ENCODE data around the gene CHMP2B.

CHMP2B gene

GRCh38 chr3:87186608-87187159, 40.4 kb upstream of the CHMP2B start:
- Histone ChIP-seq H3K4me3 (ENCODE audit: low read length in 2 of 2) (no peak overlapping the region), H3K14ac (ENCODE audit: low read length) (no peak overlapping the region), H4K91ac (ENCODE audit: low read depth, low read length, poor library complexity) (no peak overlapping the region), H2BK15ac (ENCODE audit: low read length) (no peak overlapping the region), H3K27me3 (ENCODE audit: control insufficient read depth in 3 of 3, insufficient read depth in 3 of 3, low read depth in 1 of 3, low read length in 3 of 3) (peaks cover 0 to 4% (median 0%) of the 10 kb centered on the region in 3 experiments), H2BK12ac (ENCODE audit: low read length) (no peak overlapping the region), H3K9ac (ENCODE audit: low read depth, low read length, poor library complexity) (no peak overlapping the region), H2AK5ac (ENCODE audit: low read depth, low read length) (no peak overlapping the region), H2BK5ac (ENCODE audit: low read length) (no peak overlapping the region), H4K8ac (ENCODE audit: low read depth, low read length) (no peak overlapping the region), H3K4ac (ENCODE audit: low read length) (no peak overlapping the region), H3K9me3 (replicated peaks in 1 of 2; ENCODE audit: control insufficient read depth in 2 of 2, insufficient read depth in 1 of 2, low read depth in 1 of 2, low read length in 2 of 2) (no peaks in the 10 kb centered on the region), H3K79me1 (ENCODE audit: low read depth, low read length) (no peaks in the 10 kb centered on the region), H3K4me1 (ENCODE audit: control insufficient read depth in 2 of 2, insufficient read depth in 1 of 2, low read depth in 1 of 2, low read length in 2 of 2) (peaks cover 0 to 3% of the 10 kb centered on the region in 2 donors), H2AFZ (ENCODE audit: low read length) (no peak overlapping the region), H2BK120ac (ENCODE audit: low read depth, low read length) (no peak overlapping the region), H3K4me2 (ENCODE audit: insufficient read depth, low read length, poor library complexity, severe bottlenecking) (no peak overlapping the region), H3K18ac (ENCODE audit: low read length) (no peak overlapping the region), H3K36me3 (replicated peaks in 1 of 2; ENCODE audit: control insufficient read depth in 2 of 2, insufficient read depth in 2 of 2, low read length in 2 of 2) (no peaks in the 10 kb centered on the region), H3K27ac (replicated peaks; ENCODE audit: low read length) (no peak overlapping the region), H3K23ac (ENCODE audit: low read depth, low read length, poor library complexity) (no peak overlapping the region)
- DNase-seq (ENCODE audit: low spot score) = no peak
- no CpG with 5 or more reads among the region's 2 CpGs for WGBS, 2 donors (ENCODE audit: extremely low coverage in 2 of 2, insufficient read length in 2 of 2, insufficient replicate concordance in 1 of 2)

GRCh38 chr3:87191175-87191574, 35.9 kb upstream of the CHMP2B start:
- no peaks in the 10 kb centered on the region for H3K79me1 ChIP-seq (ENCODE audit: low read depth, low read length)
- H3K27ac ChIP-seq (replicated peaks; ENCODE audit: low read length) = no peak overlapping the region
- H2BK12ac ChIP-seq (ENCODE audit: low read length) = no peak overlapping the region
- H3K36me3 ChIP-seq (replicated peaks in 1 of 2; ENCODE audit: control insufficient read depth in 2 of 2, insufficient read depth in 2 of 2, low read length in 2 of 2) = no peaks in the 10 kb centered on the region
- no peak overlapping the region for H2BK15ac ChIP-seq (ENCODE audit: low read length)
- no peak overlapping the region for H2BK120ac ChIP-seq (ENCODE audit: low read depth, low read length)
- H4K8ac ChIP-seq (ENCODE audit: low read depth, low read length) = no peak overlapping the region
- H3K27me3 ChIP-seq (ENCODE audit: control insufficient read depth in 3 of 3, insufficient read depth in 3 of 3, low read depth in 1 of 3, low read length in 3 of 3) = no peaks in the 10 kb centered on the region
- H4K91ac ChIP-seq (ENCODE audit: low read depth, low read length, poor library complexity) = no peak overlapping the region
- no peak overlapping the region for H3K4me2 ChIP-seq (ENCODE audit: insufficient read depth, low read length, poor library complexity, severe bottlenecking)
- no peak overlapping the region for H2AK5ac ChIP-seq (ENCODE audit: low read depth, low read length)
- no peak overlapping the region for H3K14ac ChIP-seq (ENCODE audit: low read length)
- H2BK5ac ChIP-seq (ENCODE audit: low read length) = no peak overlapping the region
- peaks cover 0 to 3% of the 10 kb centered on the region in 2 donors for H3K4me1 ChIP-seq (ENCODE audit: control insufficient read depth in 2 of 2, insufficient read depth in 1 of 2, low read depth in 1 of 2, low read length in 2 of 2)
- no peak overlapping the region for H2AFZ ChIP-seq (ENCODE audit: low read length)
- no peak overlapping the region for H3K4ac ChIP-seq (ENCODE audit: low read length)
- H3K4me3 ChIP-seq (ENCODE audit: low read length in 2 of 2) = no peak overlapping the region
- H3K9ac ChIP-seq (ENCODE audit: low read depth, low read length, poor library complexity) = no peak overlapping the region
- peaks cover 0 to 4% of the 10 kb centered on the region in 2 donors for H3K9me3 ChIP-seq (replicated peaks in 1 of 2; ENCODE audit: control insufficient read depth in 2 of 2, insufficient read depth in 1 of 2, low read depth in 1 of 2, low read length in 2 of 2)
- H3K23ac ChIP-seq (ENCODE audit: low read depth, low read length, poor library complexity) = no peak overlapping the region
- WGBS, 2 donors (ENCODE audit: extremely low coverage in 2 of 2, insufficient read length in 2 of 2, insufficient replicate concordance in 1 of 2) = no CpG with 5 or more reads among the region's 2 CpGs
- no peak overlapping the region for H3K18ac ChIP-seq (ENCODE audit: low read length)
- DNase-seq (ENCODE audit: low spot score) = no peak

GRCh38 chr3:87191641-87192040, 35.5 kb upstream of the CHMP2B start:
- no peak overlapping the region for H3K4me3 ChIP-seq (ENCODE audit: low read length in 2 of 2)
- H3K27ac ChIP-seq (replicated peaks; ENCODE audit: low read length) = no peak overlapping the region
- no peak overlapping the region for H3K23ac ChIP-seq (ENCODE audit: low read depth, low read length, poor library complexity)
- H3K9ac ChIP-seq (ENCODE audit: low read depth, low read length, poor library complexity) = no peak overlapping the region
- H2AK5ac ChIP-seq (ENCODE audit: low read depth, low read length) = no peak overlapping the region
- H3K14ac ChIP-seq (ENCODE audit: low read length) = no peak overlapping the region
- H3K9me3 ChIP-seq (replicated peaks in 1 of 2; ENCODE audit: control insufficient read depth in 2 of 2, insufficient read depth in 1 of 2, low read depth in 1 of 2, low read length in 2 of 2) = peaks cover 0 to 4% of the 10 kb centered on the region in 2 donors
- peaks cover 0 to 3% of the 10 kb centered on the region in 2 donors for H3K4me1 ChIP-seq (ENCODE audit: control insufficient read depth in 2 of 2, insufficient read depth in 1 of 2, low read depth in 1 of 2, low read length in 2 of 2)
- H3K79me1 ChIP-seq (ENCODE audit: low read depth, low read length) = no peaks in the 10 kb centered on the region
- no peak overlapping the region for H3K18ac ChIP-seq (ENCODE audit: low read length)
- H3K36me3 ChIP-seq (replicated peaks in 1 of 2; ENCODE audit: control insufficient read depth in 2 of 2, insufficient read depth in 2 of 2, low read length in 2 of 2) = no peaks in the 10 kb centered on the region
- H4K8ac ChIP-seq (ENCODE audit: low read depth, low read length) = no peak overlapping the region
- H3K4ac ChIP-seq (ENCODE audit: low read length) = no peak overlapping the region
- no peak overlapping the region for H2BK12ac ChIP-seq (ENCODE audit: low read length)
- H4K91ac ChIP-seq (ENCODE audit: low read depth, low read length, poor library complexity) = no peak overlapping the region
- H2BK120ac ChIP-seq (ENCODE audit: low read depth, low read length) = no peak overlapping the region
- no peak for DNase-seq (ENCODE audit: low spot score)
- H3K27me3 ChIP-seq (ENCODE audit: control insufficient read depth in 3 of 3, insufficient read depth in 3 of 3, low read depth in 1 of 3, low read length in 3 of 3) = no peaks in the 10 kb centered on the region
- no peak overlapping the region for H2AFZ ChIP-seq (ENCODE audit: low read length)
- no peak overlapping the region for H3K4me2 ChIP-seq (ENCODE audit: insufficient read depth, low read length, poor library complexity, severe bottlenecking)
- no peak overlapping the region for H2BK15ac ChIP-seq (ENCODE audit: low read length)
- no peak overlapping the region for H2BK5ac ChIP-seq (ENCODE audit: low read length)

- Histone ChIP-seq H2AK5ac (ENCODE audit: low read depth, low read length) (no peak overlapping the region), H3K79me1 (ENCODE audit: low read depth, low read length) (no peaks in the 10 kb centered on the region), H3K27ac (replicated peaks; ENCODE audit: low read length) (no peak overlapping the region), H3K4me1 (ENCODE audit: control insufficient read depth in 2 of 2, insufficient read depth in 1 of 2, low read depth in 1 of 2, low read length in 2 of 2) (no peaks in the 10 kb centered on the region), H3K18ac (ENCODE audit: low read length) (no peak overlapping the region), H2BK120ac (ENCODE audit: low read depth, low read length) (no peak overlapping the region), H2BK15ac (ENCODE audit: low read length) (no peak overlapping the region), H2BK5ac (ENCODE audit: low read length) (no peak overlapping the region), H3K4ac (ENCODE audit: low read length) (no peak overlapping the region), H3K14ac (ENCODE audit: low read length) (no peak overlapping the region), H2AFZ (ENCODE audit: low read length) (no peak overlapping the region), H3K23ac (ENCODE audit: low read depth, low read length, poor library complexity) (no peak overlapping the region), H4K91ac (ENCODE audit: low read depth, low read length, poor library complexity) (no peak overlapping the region), H2BK12ac (ENCODE audit: low read length) (no peak overlapping the region), H4K8ac (ENCODE audit: low read depth, low read length) (no peak overlapping the region), H3K9ac (ENCODE audit: low read depth, low read length, poor library complexity) (no peak overlapping the region), H3K4me3 (ENCODE audit: low read length in 2 of 2) (no peak overlapping the region), H3K4me2 (ENCODE audit: insufficient read depth, low read length, poor library complexity, severe bottlenecking) (no peak overlapping the region), H3K27me3 (ENCODE audit: control insufficient read depth in 3 of 3, insufficient read depth in 3 of 3, low read depth in 1 of 3, low read length in 3 of 3) (no peaks in the 10 kb centered on the region), H3K9me3 (replicated peaks in 1 of 2; ENCODE audit: control insufficient read depth in 2 of 2, insufficient read depth in 1 of 2, low read depth in 1 of 2, low read length in 2 of 2) (peaks cover 0 to 4% of the 10 kb centered on the region in 2 donors), H3K36me3 (replicated peaks in 1 of 2; ENCODE audit: control insufficient read depth in 2 of 2, insufficient read depth in 2 of 2, low read length in 2 of 2) (no peaks in the 10 kb centered on the region)
- no CpG with 5 or more reads among the region's 1 CpG for WGBS, 2 donors (ENCODE audit: extremely low coverage in 2 of 2, insufficient read length in 2 of 2, insufficient replicate concordance in 1 of 2)
- DNase-seq (ENCODE audit: low spot score) = no peak
Observed at GRCh38 chr3:87196879-87197278, 30.2 kb upstream of the CHMP2B start.

All from neuronal stem cell (in vitro differentiated cells).